WI38 (cell line): ENCODE data around the gene LIPF.

ENCODE experiments used
- H3K4me3 ChIP-seq: 2 replicates; pipeline ENCODE4 v1.5.1; 2011; ENCODE audit warnings: low read depth, mild to moderate bottlenecking, control low read depth, low read length
- TF ChIP-seq, protein P1 (sequence below): IDR thresholded peaks from 2 replicates; pipeline ENCODE4 v1.5.1; 2012; ENCODE audit warnings: low read depth, mild to moderate bottlenecking, control low read depth, low read length

The LIPF gene

DNA sequence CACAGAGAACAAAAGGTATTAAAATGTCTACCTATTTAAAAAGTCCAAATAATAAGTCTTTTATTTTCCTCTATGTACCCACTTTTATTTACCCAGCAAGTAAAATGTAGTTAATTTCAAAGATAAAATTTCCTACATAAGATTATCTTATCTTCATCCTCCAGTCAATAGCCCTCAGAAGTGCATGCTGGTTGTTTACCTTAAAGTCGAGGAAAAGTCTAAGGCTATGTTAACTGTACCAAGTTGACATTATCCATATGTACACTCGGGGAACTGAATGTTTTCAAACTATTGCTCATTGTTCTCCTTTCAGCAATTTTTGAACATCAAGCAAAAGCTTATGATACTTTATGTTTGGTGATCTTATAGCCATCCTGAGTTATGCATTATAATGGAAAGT, 24.1 kb upstream of the LIPF start:
- no peak overlapping the region for H3K4me3 ChIP-seq
- TF ChIP-seq, protein P1, sequence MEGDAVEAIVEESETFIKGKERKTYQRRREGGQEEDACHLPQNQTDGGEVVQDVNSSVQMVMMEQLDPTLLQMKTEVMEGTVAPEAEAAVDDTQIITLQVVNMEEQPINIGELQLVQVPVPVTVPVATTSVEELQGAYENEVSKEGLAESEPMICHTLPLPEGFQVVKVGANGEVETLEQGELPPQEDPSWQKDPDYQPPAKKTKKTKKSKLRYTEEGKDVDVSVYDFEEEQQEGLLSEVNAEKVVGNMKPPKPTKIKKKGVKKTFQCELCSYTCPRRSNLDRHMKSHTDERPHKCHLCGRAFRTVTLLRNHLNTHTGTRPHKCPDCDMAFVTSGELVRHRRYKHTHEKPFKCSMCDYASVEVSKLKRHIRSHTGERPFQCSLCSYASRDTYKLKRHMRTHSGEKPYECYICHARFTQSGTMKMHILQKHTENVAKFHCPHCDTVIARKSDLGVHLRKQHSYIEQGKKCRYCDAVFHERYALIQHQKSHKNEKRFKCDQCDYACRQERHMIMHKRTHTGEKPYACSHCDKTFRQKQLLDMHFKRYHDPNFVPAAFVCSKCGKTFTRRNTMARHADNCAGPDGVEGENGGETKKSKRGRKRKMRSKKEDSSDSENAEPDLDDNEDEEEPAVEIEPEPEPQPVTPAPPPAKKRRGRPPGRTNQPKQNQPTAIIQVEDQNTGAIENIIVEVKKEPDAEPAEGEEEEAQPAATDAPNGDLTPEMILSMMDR = no peak

DNA sequence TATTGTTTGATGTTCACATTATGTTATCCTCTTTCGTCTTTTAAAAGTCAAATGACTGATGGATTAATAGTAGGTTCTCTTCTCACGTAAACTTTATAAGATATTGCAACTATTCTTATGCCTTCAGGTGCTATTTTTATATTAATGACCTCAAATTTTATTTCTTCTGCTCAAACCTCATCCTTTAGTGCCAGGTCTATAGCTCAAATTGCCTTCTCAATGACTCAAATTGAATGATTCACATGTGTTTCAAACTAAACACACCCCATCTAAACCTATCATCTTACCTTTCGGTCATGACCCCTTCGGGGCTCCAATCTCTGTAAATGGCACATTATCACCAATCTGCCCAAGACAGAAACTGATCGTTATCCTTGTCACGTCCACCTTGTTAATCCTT, 22.0 kb upstream of the LIPF start:
- TF ChIP-seq, protein P1 = no peak
- H3K4me3 ChIP-seq = no peak overlapping the region

DNA sequence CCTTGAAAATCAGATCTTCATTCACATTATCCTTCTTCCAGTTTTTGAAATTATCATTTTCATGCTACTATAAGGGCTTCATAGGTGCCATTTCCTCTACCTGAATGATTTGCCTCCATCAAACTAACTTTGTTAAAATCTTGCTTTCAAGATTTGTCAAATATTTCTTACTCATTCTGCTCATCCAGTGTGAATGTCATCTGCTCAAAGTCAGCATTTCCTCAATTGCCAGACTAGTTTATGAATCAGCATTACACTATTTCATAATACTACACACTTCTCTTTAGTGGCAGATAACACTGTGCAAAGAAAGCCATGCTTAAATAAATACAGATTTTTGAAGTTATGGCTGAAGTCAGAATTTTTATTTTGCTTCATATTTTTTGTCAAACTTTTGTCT, 21.3 kb upstream of the LIPF start:
- H3K4me3 ChIP-seq = no peak overlapping the region
- TF ChIP-seq, protein P1 = no peak

DNA sequence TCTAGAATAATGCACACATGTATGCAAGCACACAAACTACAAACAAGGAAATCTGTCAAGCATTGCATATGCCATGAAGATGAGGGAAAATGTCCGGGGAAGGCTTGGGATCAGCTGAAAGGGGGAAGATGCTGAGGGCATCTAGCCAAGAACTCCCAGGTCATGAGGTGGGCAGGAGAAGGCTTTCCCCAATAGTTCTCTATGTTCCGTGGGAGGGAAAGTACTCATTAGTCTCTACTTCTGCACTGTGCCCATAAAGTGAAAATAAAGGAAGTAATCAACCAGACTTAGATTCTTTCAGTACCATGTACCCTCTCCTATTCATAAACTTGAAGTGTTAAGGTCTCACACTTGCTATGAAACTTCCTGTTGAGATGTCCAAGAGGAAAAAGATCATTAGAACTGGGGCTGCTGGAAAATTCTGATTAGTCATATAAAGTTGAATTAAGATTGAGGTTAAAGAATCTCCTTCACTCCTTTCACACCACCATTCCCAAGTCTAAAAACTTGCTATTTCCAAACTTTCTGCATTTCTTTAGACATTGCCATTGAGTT, 17.1 kb upstream of the LIPF start:
- TF ChIP-seq, protein P1 = no peak
- no peak overlapping the region for H3K4me3 ChIP-seq

DNA sequence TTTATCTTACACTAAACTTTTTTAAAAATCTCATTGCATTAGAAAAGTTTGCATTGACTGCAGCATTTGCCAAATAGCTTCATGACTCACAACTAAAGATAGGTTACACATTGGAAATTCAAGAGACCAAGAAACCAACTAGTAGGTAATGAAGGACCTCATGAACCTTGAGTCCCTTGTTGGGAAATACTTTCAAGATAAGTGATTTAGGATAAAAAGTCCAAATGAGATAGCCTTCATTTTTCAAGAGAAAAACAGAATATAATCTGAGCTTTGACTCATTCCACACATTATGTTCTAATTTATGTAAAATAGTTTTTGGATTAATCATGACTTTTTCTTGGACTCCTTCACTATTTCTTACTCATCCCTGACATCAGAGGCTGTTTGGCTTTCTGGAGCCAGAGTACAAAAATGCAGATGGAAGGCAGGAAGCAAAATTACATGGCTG, 13.1 kb upstream of the LIPF start:
- TF ChIP-seq, protein P1 = no peak
- H3K4me3 ChIP-seq = no peak overlapping the region

DNA sequence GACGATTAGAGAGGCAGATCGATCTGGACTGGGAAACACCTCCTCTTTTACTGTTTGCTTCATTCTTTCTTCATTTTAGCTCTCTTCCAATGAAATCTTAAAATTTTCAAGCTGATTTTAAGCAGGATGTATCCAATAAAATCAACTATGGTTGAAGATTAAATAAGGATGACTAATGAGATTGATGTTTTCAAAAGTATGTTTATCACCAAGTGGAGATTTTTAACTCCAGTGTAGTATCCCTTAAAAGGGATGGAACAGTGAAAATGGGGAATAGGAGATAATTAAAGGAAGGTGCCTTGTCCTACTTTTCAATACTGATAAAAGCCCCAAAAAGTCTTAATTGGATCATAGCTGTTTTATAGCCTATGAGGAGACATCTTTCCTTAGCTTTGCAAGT, 11.6 kb upstream of the LIPF start:
- TF ChIP-seq, protein P1 = no peak
- no peak overlapping the region for H3K4me3 ChIP-seq

DNA sequence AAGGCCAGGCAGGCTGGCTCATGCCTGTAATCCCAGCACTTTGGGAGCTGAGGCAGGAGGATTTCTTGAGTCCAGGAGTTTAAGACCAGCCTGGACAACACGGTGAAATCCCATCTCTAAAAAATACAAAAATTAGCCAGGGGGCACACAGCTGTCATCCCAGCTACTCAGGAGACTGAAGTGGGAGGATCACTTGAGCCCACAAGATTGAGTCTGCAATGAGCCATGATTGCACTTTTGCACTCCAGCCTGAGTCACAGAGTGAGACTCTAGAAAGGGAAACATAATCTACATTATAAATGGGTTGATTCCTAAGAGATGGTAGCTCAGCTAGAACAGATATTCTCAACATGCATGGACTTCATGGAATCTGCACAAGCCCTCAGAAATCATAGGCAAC, 6.3 kb upstream of the LIPF start:
- no peak overlapping the region for H3K4me3 ChIP-seq
- TF ChIP-seq, protein P1 = no peak
